ENCODE results near the gene TIMM13. TPM values are rescaled to one million over a fixed set of nuclear protein-coding genes. Genes with fewer than 3 reads are reported as not detected.

TIMM13 gene
- total RNA-seq, 1 experiment from 2014 or later: 188 TPM

DNA sequence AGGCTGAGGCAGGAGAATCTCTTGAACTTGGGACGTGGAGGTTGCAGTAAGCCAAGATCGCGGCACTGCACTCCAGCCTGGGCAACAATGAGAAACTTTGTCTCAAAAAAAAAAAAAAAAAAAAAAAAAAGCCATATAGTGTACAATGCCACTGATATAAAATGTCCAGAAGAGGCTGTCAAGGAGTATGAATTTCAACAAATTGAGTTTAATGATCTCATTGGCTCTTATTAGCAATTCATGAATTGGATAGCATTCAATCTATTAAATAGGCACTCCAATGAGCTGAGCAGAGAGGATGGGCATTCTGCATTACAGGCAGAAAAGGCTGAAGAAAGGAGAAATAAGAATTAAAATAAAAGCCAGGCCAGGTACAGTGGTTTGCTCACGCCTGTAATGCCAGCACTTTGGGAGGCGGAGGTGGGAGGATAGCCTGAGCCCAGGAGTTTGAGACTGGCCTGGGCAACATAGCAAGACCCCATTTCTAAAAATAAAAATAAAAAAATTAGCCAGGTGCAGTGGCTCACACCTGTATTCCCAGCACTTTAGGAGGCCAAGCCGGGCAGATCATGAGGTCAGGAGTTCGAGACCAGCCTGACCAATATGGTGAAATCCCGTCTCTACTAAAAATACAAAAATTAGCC is 30.1 kb upstream of the TIMM13 start:
- Mint-ChIP-seq H3K27me3 (ENCODE audit: insufficient read depth, unreplicated experiment) (no peaks in the 10 kb centered on the region), H3K9me3 (ENCODE audit: unreplicated experiment) (no peaks in the 10 kb centered on the region), H3K27ac (ENCODE audit: low read depth, unreplicated experiment) (peak overlapping the region; percentile 85), H3K36me3 (ENCODE audit: insufficient read depth, unreplicated experiment) (no peaks in the 10 kb centered on the region), H3K4me3 (ENCODE audit: unreplicated experiment) (peak overlapping the region; percentile 77), H3K4me1 (ENCODE audit: insufficient read depth, unreplicated experiment) (peaks cover 27% of the 10 kb centered on the region)
- no peak for TF ChIP-seq CTCF (IDR thresholded peaks at IDR 0.05; ENCODE audit: unreplicated experiment)
- DNase-seq (ENCODE audit: unreplicated experiment): no peak
- no TSS peak for BruUV-seq (replicated peaks)
- intact Hi-C loops (cut with micrococcal nuclease): no loop called here
- ChIA-PET CTCF (interaction anchor here (1.0 to 1.2 kb wide), 2 partner anchors 160 to 177 kb away, joined by 3 read pairs; no protein-coding TSS in a partner anchor), POLR2A (interaction anchor here (0.9 to 4.1 kb wide), 7 partner anchors 19 to 493 kb away, joined by 3 to 43 read pairs (median 3); partner anchors contain the start of genes GADD45B, LSM7, SPPL2B and TIMM13)

- intact Hi-C loops (cut with micrococcal nuclease): no loop called here
- DNase-seq (ENCODE audit: unreplicated experiment): peak; percentile 30
- Mint-ChIP-seq H3K4me3 (ENCODE audit: unreplicated experiment) (peak overlapping the region; percentile 77), H3K27ac (ENCODE audit: low read depth, unreplicated experiment) (peak overlapping the region; percentile 85), H3K36me3 (ENCODE audit: insufficient read depth, unreplicated experiment) (no peaks in the 10 kb centered on the region), H3K27me3 (ENCODE audit: insufficient read depth, unreplicated experiment) (no peaks in the 10 kb centered on the region), H3K9me3 (ENCODE audit: unreplicated experiment) (no peaks in the 10 kb centered on the region), H3K4me1 (ENCODE audit: insufficient read depth, unreplicated experiment) (peaks cover 18% of the 10 kb centered on the region)
- BruUV-seq (replicated peaks): no TSS peak
- ChIA-PET POLR2A (interaction anchor here (0.5 to 4.1 kb wide), 9 partner anchors 20 to 217 kb away, joined by 3 to 43 read pairs (median 3); partner anchors contain the start of genes GADD45B, LSM7, SPPL2B and TIMM13), CTCF (interaction anchor here (0.5 to 1.0 kb wide), 5 partner anchors 21 to 1513 kb away, joined by 3 to 6 read pairs (median 3); no protein-coding TSS in a partner anchor)
- no peak for TF ChIP-seq CTCF (IDR thresholded peaks at IDR 0.05; ENCODE audit: unreplicated experiment)
Measured at GRCh38 chr19:2455851-2456570, 28.6 kb upstream of the TIMM13 start.

DNA sequence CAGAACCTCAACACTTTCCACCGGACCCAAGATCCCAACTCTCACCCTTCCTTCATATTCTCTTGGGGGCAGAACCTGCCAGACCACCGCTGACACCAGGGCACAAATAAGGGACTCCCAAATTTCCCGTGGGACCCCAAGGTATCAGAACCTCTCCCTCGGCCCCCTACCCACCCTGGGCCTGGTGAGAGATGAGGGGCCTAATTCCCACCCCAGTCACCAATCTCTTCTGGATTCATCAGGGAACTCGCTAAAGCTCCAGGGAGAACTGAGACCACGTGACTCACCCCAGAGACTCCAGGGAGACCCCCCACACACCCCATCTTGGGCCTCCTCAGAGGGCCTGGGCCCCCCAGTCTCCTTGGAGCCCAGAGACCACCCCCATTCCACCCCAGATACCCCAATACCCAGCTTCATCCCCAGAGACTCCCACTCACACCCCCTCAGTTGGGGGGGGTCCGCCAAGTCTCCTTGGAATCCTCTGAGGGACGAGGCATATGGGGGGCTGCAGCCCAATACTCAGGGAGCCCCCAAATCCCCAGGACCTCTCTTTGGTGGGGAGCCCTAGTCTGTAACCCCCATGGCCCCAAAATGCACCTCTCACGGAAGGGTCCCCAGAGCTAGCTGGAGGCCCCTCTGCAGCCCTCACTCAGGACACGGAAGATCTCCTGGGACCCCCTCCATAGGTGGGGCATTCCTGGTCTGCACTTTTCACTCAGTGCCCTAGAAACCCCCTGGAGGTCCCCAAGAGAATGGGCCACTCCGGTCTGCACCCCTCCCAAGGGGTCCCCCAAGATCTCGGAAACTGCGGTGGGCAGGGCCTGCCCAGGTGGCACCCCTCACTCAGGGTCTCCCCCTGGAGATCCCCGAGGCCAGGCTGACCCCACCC is 27.8 kb upstream of the TIMM13 start:
- Mint-ChIP-seq H3K4me3 (ENCODE audit: unreplicated experiment) (peak overlapping the region; percentile 77), H3K9me3 (ENCODE audit: unreplicated experiment) (no peaks in the 10 kb centered on the region), H3K4me1 (ENCODE audit: insufficient read depth, unreplicated experiment) (peaks cover 18% of the 10 kb centered on the region), H3K27ac (ENCODE audit: low read depth, unreplicated experiment) (peak overlapping the region; percentile 85), H3K27me3 (ENCODE audit: insufficient read depth, unreplicated experiment) (no peaks in the 10 kb centered on the region), H3K36me3 (ENCODE audit: insufficient read depth, unreplicated experiment) (no peaks in the 10 kb centered on the region)
- intact Hi-C loops (cut with micrococcal nuclease): no loop called here
- POLR2A ChIA-PET: interaction anchor here (0.5 to 4.1 kb wide), 5 partner anchors 21 to 164 kb away, joined by 3 to 43 read pairs (median 6); partner anchors contain the start of genes GADD45B, LSM7, SPPL2B and TIMM13
- TF ChIP-seq CTCF (IDR thresholded peaks at IDR 0.05; ENCODE audit: unreplicated experiment): no peak
- CTCF ChIA-PET: interaction anchor here (0.5 to 0.6 kb wide), 4 partner anchors 157 to 1514 kb away, joined by 3 to 6 read pairs (median 3); no protein-coding TSS in a partner anchor
- no peak for DNase-seq (ENCODE audit: unreplicated experiment)
- BruUV-seq (replicated peaks): no TSS peak

All from MCF 10A (cell line).